GM21619 (cell line): Measurements from ENCODE around the gene ZNF581.

Experiments used
- ATAC-seq: cut with Tn5 transposase; IDR thresholded peaks from one replicate; pipeline ENCODE4 v1.9.1; 2021; ENCODE audit not compliant: unreplicated experiment

ZNF581 gene

GRCh38 chr19:55625004-55625326 lies 18.5 kb upstream of the ZNF581 start:
- no peak for ATAC-seq

- no peak for ATAC-seq
These were observed 17.1 kb upstream of the ZNF581 start for GRCh38 chr19:55626350-55626749.

- no peak for ATAC-seq
These were observed 11.0 kb upstream of the ZNF581 start for GRCh38 chr19:55632463-55632834.

GRCh38 chr19:55633861-55634260 lies 9.6 kb upstream of the ZNF581 start:
- no peak for ATAC-seq

GRCh38 chr19:55635334-55635717 lies 8.1 kb upstream of the ZNF581 start:
- no peak for ATAC-seq

- no peak for ATAC-seq
These were observed 7.5 kb upstream of the ZNF581 start for GRCh38 chr19:55635856-55636440.

- no peak for ATAC-seq
These were observed 6.7 kb upstream of the ZNF581 start for GRCh38 chr19:55636723-55637122.

- no peak for ATAC-seq
These were observed 5.9 kb upstream of the ZNF581 start for GRCh38 chr19:55637534-55637933.

- no peak for ATAC-seq
These were observed 4.5 kb upstream of the ZNF581 start for GRCh38 chr19:55638864-55639359.

GRCh38 chr19:55640043-55640576 lies 3.3 kb upstream of the ZNF581 start:
- ATAC-seq: no peak

GRCh38 chr19:55640577-55641425 lies 2.6 kb upstream of the ZNF581 start, which contains the start of gene ZNF580:
Gene ZNF580, plus strand, starts transcription at chr19:55641002. Its CDS starts 1,507 bp downstream, at chr19:55642509.
- ATAC-seq: no peak

- ATAC-seq: no peak
These were observed 1.9 kb upstream of the ZNF581 start for GRCh38 chr19:55641426-55642152.

GRCh38 chr19:55642153-55643002 lies 1.1 kb upstream of the ZNF581 start:
- no peak for ATAC-seq

GRCh38 chr19:55643887-55644176 lies 383 bp downstream of the ZNF581 start:
- no peak for ATAC-seq

GRCh38 chr19:55644191-55644833 lies 863 bp downstream of the ZNF581 start:
- ATAC-seq: no peak

- ATAC-seq: no peak
These were observed 1.5 kb downstream of the ZNF581 start for GRCh38 chr19:55644842-55645511.

- ATAC-seq: no peak
These were observed 2.0 kb downstream of the ZNF581 start for GRCh38 chr19:55645512-55645881.

GRCh38 chr19:55646889-55647731 lies 3.7 kb downstream of the ZNF581 start:
- no peak for ATAC-seq
